Measurements from ENCODE around the gene MAP3K19.
A peak's percentile ranks its signal among the peaks of the same experiment; 100 is the strongest.
"Not testable (repeated sequence)": the region's sequence is repeated elsewhere in the genome, so short reads cannot be mapped to it uniquely, and the experiment has no call there.

MAP3K19 gene

DNA sequence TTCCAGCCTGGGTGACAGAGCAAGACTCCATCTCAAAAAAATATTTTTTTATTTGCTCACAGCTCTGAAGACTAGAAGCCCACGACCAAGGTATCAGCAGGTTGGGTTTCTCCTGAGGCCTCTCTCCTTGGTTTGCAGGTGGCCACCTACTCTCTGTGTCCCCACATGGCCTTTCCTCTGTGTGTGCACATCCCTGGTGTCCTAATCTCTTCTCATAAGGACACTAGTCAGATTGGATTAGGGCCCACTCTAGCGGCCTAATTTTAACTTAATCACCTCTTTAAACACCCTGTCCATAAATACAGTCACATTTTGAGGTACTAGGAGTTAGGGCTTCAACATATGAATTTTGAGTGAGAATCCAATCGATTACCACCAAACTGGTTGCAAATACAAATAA, 2.9 kb upstream of the MAP3K19 start:
- DNase-seq, result no peak

GRCh38 chr2:135048122-135048521, 875 bp upstream of the MAP3K19 start:
- DNase-seq, result no peak

GRCh38 chr2:135043345-135043744, 3.9 kb downstream of the MAP3K19 start:
- DNase-seq, result no peak

DNA sequence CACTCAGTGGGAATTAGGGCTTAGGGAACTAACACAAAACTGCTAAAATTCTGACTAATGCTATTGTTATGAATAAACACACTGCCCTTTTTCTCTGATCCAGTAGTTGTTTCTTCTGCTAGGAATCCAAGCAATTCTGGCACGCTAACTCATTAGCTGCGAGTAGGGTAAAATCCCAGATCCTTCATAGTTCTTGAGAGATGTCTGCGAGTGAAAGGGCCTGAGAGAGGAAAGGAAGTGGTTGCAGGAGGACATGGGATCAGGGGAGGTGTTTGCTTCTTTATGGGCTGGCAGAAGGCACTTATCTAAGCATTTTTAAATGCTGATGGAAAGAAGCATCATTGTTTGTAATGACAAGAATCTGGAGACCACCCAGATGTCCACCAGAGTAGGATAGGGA, 9.4 kb downstream of the MAP3K19 start:
- peak; percentile 0 for DNase-seq

- DNase-seq, result not testable (repeated sequence)
These were observed 14.0 kb downstream of the MAP3K19 start for GRCh38 chr2:135033216-135033615.

GRCh38 chr2:135030826-135031225, 16.4 kb downstream of the MAP3K19 start:
- no peak for DNase-seq

DNA sequence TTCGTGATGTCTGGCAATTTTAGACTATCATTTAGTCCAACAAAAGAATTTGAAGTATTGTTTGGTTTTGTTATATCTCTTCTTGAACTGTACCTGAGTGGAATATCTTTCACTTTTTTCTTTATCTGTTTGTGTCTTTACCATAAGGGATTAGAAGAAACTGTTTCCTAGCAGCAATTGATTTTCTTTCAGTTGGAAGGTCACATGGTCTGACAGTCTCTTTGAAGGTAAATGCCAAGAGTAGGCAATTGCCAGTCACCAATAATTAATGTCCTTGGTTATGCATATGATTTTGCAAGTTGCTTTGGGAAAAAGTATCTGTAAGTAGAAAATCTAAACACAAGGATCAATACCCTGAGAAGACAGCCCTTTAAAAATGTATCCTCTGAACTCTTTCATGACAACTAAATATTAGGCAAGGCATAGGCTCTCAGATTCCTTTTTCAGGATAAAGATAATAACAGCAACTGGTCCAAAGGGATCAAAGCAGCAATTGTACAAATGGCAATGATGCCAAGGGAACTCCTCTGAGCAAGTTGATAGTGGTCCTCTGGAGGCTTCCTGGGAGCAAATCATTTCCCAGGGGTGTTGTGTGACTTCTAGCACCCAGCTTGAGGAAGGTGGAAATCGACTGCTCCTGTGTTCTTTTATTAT, 17.6 kb downstream of the MAP3K19 start:
- DNase-seq, result no peak

- no peak for DNase-seq
These were observed 23.3 kb downstream of the MAP3K19 start for GRCh38 chr2:135023886-135024485.

DNA sequence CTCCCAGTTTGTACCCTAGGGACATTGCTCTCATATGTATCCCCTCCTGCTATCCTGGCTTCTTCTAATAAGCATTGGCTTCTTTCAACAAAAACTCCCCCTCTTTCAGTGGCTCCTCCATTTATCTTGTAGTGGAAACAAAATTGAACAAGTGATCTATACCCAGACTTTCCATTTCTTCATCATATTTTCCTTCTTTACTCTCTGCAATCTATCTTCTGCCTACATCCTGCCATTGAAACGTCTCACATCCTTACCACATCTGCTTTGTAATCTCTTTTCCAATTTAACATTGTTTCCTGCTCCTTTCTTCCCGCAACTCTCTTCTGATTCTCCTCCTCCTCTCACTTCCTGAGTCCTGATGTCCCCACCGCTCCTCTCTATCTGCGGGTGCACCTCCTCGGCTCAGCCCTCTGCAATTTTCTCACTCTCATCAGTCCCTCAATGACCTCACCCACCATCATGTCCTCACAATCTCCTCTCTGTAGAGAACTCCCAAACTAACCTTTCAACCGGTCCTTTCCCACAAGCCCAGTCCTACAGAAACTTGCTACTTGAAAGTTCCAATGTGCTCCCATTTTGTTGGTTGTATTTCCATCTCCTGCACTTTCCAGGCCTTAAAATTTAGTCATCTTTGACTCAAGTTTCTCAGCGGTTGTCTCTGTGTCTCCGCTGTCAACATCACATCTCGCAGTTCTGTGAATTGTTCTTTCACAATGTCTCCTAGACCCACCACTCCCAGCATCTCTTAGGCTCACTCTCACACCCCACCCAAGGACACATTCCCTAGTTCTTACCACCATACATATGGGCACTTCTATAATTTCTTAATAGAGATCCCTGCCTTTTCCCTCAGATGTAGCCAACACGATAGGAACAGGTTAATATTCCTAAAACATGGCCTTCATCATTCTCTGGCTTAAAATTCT, 24.0 kb downstream of the MAP3K19 start:
- DNase-seq, result no peak

GRCh38 chr2:135021618-135022017, 25.6 kb downstream of the MAP3K19 start:
- DNase-seq, result no peak

GRCh38 chr2:135011633-135012032, 35.6 kb downstream of the MAP3K19 start:
- DNase-seq, result no peak

- no peak for DNase-seq
These were observed 36.9 kb downstream of the MAP3K19 start for GRCh38 chr2:135010200-135010942.

DNA sequence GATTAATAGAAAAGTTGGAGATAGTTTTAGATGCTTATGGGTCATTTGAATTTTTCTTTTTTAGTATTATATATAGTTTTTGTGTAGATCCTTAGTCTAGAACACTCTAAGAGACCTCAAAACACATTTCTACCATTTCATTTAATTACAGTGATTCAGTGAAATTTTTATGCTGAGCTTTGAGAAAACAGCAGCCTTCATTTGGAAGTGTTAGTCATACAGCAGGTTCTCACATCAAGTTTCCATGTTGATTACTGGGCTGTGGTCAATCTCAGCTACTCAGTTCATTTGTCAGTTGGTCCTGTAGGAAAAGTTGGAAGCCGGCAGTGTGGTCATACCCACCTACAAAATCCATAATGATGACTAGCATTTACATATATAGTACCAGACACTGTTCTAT, 37.9 kb downstream of the MAP3K19 start:
- no peak for DNase-seq

DNA sequence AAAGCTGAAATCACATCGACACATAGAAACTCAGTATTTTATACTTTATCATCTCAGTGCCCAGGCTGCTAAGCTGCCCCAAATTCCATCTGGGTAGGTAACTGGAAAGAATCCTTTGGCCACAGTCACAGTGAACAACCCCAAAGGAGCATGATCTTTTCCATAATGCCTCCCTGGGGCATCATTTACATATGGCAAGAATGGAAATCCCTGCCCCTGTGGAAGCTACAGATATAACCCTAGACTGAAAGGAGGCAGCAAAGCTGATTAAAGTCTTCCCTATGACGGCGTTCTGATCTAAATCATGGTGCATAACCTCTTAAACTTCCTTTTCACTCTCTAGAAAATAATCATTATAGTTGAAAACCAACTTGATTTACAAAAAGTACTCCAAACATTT, 41.5 kb downstream of the MAP3K19 start:
- DNase-seq, result peak; percentile 4

DNA sequence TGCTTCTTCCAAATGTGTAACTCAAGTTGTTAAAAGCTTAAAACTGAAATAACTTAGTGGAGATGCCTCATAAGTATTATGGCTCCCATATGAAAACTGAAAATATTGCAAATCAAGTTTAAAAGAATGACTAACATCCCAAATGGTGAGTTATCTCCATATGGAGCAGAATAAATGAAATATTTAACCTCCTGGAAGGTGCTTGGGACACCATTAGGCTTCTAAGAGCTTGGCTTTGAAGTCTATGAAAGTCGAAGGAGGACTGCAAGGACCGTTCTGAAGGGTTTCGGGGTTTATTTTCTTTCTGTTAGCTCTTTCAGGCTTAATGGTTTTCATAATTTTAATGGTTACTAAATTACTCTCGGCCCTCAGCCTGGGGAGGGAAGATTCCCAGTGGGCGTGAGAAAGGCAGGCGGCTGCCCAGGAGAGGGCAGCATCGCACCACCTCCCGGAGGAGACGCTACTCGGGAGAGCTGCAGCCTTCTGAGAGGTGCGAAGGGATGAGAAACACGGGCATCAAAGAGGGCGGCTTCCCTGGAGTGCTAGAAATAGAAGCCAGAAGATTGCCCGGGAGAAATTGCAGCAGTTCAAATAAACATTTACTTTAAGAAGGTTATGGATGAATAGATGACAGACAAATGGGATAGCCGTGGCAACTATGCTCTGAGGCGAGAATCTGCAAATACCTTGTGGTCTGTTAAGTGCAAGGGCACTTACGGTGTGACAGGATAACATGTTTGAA, 43.1 kb downstream of the MAP3K19 start:
- DNase-seq, result peak; percentile 51

DNA sequence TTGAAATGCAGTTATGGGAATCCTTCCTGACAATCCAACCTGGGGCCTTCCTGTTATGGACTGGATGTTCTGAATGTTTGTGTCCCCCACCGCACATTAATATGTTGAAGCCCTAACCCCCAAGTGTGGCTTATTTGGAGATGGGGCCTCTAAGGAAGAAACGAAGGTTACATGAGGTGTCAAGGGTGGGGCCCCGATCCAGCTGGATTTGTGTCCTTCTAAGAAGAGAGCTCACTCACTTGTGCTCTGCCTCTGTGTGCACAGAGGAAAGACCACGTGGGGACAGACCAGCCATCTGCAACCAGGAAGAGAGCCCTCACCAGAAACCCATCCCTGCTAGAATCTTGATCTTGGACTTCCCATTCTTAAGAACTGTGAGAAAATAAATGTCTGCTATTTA, 44.4 kb downstream of the MAP3K19 start:
- no peak for DNase-seq

DNA sequence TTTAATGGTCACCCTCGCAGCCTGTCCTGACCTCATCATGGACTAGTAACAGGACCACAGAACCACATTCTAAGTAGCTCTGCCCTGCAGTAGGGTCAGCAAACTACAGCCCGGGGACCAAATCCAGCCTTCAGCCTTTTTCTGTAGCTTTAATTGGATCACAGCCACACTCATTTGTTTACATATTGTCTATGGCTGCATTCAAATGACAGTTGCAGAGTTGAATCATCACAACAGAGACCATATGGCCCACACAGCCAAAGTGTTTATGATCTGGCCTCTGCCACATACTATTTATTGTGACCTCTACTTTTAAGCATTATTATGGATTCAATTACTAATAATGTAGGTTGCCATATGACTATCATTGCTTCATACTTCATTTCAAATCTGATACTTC, 47.7 kb downstream of the MAP3K19 start:
- DNase-seq, result no peak

- peak; percentile 59 for DNase-seq
These were observed 58.1 kb downstream of the MAP3K19 start for GRCh38 chr2:134988994-134989605.

DNA sequence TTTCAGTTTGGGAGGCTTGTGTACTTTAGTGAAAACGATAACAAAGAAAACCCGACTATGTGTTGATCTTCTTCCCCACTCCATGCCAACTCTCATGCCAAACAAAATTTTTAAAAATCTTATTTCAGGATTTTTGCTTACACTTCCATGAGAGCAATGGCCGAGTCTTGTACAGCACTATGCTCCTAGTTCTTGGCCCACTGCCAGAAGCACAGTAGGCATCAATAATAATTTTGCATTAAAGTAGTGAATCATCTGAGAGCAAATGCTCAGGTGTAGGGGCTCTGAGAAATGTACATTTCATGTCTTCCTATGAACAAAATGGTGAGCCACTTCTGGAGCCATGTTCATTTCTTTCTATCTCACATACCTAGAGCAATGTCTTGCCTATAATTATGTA, 62.2 kb downstream of the MAP3K19 start:
- no peak for DNase-seq

DNA sequence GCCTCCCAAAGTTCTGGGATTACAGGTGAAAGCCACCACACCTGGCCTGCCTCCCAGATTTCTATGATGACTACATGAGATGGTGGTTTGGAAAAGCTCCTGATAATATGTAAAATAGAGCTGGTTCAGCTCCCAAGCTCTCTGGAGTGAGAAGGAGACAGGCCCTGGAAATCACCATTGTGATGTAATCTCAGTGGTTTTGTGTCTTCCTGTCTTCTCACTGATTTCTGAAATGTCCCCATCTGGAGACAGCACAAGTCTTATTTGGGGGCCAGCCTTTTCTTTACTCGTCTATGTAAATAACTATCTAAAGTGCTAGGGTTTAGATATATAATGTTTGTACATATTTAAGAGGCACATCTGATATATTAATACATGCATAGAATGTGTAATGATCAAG, 64.6 kb downstream of the MAP3K19 start:
- no peak for DNase-seq

GRCh38 chr2:134980639-134981038, 66.6 kb downstream of the MAP3K19 start:
- DNase-seq, result no peak

- no peak for DNase-seq
These were observed 68.0 kb downstream of the MAP3K19 start for GRCh38 chr2:134979221-134979620.
